Fibroblast of mammary gland (primary cell): Measurements from ENCODE around the gene PPP4R2.

Source experiments
- DNase-seq: peaks from one replicate; pipeline ENCODE4 v3.0.0-alpha.2; 2010; ENCODE audit warnings: low read depth
- H3K4me3 ChIP-seq: 2 replicates; pipeline ENCODE4 v1.5.1; 2011; ENCODE audit warnings: low read depth, mild to moderate bottlenecking, low read length, moderate library complexity; ENCODE audit not compliant: control insufficient read depth
- CTCF ChIP-seq: conservative IDR thresholded peaks from 2 replicates; pipeline ENCODE4 v1.5.1; 2011; ENCODE audit warnings: low read depth, low read length, inconsistent platforms; ENCODE audit not compliant: control insufficient read depth, insufficient read depth

The PPP4R2 gene

GRCh38 chr3:72974956-72975355 is 21.7 kb upstream of the PPP4R2 start:
- no peak overlapping the region for H3K4me3 ChIP-seq
- no peak for TF ChIP-seq CTCF
- no peak for DNase-seq

- peak; percentile 66 for DNase-seq
- no peak overlapping the region for H3K4me3 ChIP-seq
- no peak for TF ChIP-seq CTCF
Measured at GRCh38 chr3:72976281-72976741, 20.3 kb upstream of the PPP4R2 start.

GRCh38 chr3:72977060-72977808 is 19.4 kb upstream of the PPP4R2 start:
- no peak for TF ChIP-seq CTCF
- DNase-seq: peak; percentile 29
- H3K4me3 ChIP-seq: no peak overlapping the region

- TF ChIP-seq CTCF: no peak
Measured at GRCh38 chr3:72982609-72983366, 13.8 kb upstream of the PPP4R2 start.

GRCh38 chr3:72985576-72985975 is 11.0 kb upstream of the PPP4R2 start:
- H3K4me3 ChIP-seq: no peak overlapping the region
- DNase-seq: no peak
- no peak for TF ChIP-seq CTCF

More at GRCh38 chr3:72982609-72983366, 13.8 kb upstream of the PPP4R2 start:
- H3K4me3 ChIP-seq: no peak overlapping the region
- DNase-seq: no peak

DNA sequence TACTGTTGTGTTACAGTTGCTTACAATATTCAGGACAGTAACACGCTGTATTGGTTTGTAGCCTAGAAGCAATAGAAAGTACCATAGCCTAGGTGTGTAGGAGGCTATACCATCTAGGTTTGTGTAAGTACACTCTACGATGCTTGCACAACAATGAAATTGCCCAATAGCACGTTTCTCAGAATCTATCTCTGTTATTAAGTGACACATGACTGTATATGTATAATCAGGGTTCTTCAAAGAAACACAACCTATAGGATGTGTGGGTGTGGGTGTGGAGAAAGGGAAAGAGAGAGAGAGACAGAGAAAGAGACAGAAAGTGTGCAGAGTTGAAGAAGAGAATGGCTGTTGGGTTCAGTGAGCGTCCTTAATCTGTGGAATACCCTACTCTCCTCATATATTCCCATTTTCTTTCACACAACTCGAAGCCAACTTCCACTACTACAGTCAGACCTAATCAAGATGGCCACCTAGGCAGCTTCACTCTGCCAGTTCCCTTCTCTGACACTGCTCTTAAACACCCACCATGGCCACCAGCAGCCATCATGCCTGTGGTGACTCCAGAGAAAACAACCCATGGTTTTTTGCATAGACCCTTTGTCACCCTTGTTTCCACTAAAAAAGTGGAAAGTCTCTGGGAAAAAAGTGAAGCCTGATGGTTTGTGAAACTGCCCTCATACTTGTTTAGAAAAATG is 5.8 kb upstream of the PPP4R2 start:
- no peak for DNase-seq
- no peak for TF ChIP-seq CTCF
- no peak overlapping the region for H3K4me3 ChIP-seq
